Measurements from ENCODE around the gene KANSL3.

KANSL3 gene

DNA sequence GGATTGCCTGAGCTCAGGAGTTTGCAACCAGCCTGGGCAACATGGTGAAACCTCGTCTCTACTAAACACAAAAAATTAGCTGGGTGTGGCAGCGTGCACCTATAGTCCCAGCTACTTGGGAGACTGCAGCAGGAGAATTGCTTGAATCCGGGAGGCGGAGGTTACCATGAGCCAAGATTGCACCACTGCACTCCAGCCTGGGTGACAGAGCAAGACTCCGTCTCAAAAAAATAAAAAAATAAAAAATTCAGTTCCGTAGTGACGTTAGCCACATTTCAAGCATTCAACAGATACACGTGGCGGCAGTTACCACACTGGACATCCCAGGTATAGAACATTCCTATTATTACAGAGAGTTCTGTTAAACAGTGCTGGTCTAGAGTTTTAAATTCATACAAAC is 4.5 kb downstream of the KANSL3 start:
- ATAC-seq (ENCODE audit: low read depth), result no peak
- Histone ChIP-seq H3K27ac (ENCODE audit: poor library complexity, severe bottlenecking) (no peak overlapping the region), H3K4me3 (ENCODE audit: severe bottlenecking) (no peak overlapping the region), H3K36me3 (ENCODE audit: low read depth) (peaks cover 67% of the 10 kb centered on the region), H3K9me3 (ENCODE audit: severe bottlenecking) (no peaks in the 10 kb centered on the region), H3K27me3 (ENCODE audit: insufficient read depth, poor library complexity, severe bottlenecking) (no peaks in the 10 kb centered on the region), H3K4me1 (ENCODE audit: insufficient read depth, poor library complexity, severe bottlenecking) (peaks cover 8% of the 10 kb centered on the region)
- DNase-seq (ENCODE audit: low spot score), result no peak
- TF ChIP-seq CTCF (IDR thresholded peaks at IDR 0.05; ENCODE audit: poor library complexity, severe bottlenecking), result no peak

DNA sequence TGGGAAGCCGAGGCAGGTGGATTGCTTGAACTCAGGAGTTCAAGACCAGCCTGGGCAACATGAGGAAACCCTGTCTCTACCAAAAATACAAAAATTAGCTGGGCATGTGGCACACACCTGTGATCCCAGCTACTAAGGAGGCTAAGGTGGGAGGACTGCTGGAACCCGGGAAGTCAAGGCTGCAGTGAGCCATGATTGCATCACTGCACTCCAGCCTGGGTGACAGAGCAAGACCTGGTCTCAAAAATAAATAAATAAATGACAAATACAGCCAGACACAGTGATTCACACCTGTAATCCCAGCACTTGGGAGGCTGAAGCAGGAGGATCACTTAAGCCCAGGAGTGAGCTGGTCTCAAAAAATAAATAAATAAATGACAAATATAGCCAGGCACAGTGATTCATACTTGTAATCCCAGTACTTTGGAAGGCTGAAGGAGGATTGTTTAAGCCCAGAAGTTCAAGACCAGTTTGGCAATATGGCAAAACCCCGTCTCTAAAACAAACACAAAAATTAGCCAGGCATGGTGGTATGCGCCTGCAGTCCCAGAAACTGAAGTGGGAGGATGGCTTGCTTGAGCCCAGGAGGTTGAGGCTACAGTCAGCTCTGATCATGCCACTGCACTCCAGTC is 6.2 kb downstream of the KANSL3 start:
- DNase-seq (ENCODE audit: low spot score), result no peak
- ATAC-seq (ENCODE audit: low read depth), result no peak

GRCh38 chr2:96626553-96626942 is 11.6 kb downstream of the KANSL3 start:
- ATAC-seq (ENCODE audit: low read depth), result no peak
- H3K9me3 ChIP-seq (ENCODE audit: severe bottlenecking), result no peaks in the 10 kb centered on the region
- no peak overlapping the region for H3K4me3 ChIP-seq (ENCODE audit: severe bottlenecking)
- H3K36me3 ChIP-seq (ENCODE audit: low read depth), result peaks cover 68% of the 10 kb centered on the region
- TF ChIP-seq CTCF (IDR thresholded peaks at IDR 0.05; ENCODE audit: poor library complexity, severe bottlenecking), result no peak
- H3K4me1 ChIP-seq (ENCODE audit: insufficient read depth, poor library complexity, severe bottlenecking), result peaks cover 8% of the 10 kb centered on the region
- DNase-seq (ENCODE audit: low spot score), result no peak
- H3K27ac ChIP-seq (ENCODE audit: poor library complexity, severe bottlenecking), result peak overlapping the region; percentile 26
- no peaks in the 10 kb centered on the region for H3K27me3 ChIP-seq (ENCODE audit: insufficient read depth, poor library complexity, severe bottlenecking)

More for the DNA sequence above, 6.2 kb downstream of the KANSL3 start:
- no peaks in the 10 kb centered on the region for H3K9me3 ChIP-seq (ENCODE audit: severe bottlenecking)
- H3K4me3 ChIP-seq (ENCODE audit: severe bottlenecking), result no peak overlapping the region
- peaks cover 76% of the 10 kb centered on the region for H3K36me3 ChIP-seq (ENCODE audit: low read depth)
- TF ChIP-seq CTCF (IDR thresholded peaks at IDR 0.05; ENCODE audit: poor library complexity, severe bottlenecking), result no peak
- H3K27me3 ChIP-seq (ENCODE audit: insufficient read depth, poor library complexity, severe bottlenecking), result no peaks in the 10 kb centered on the region
- H3K4me1 ChIP-seq (ENCODE audit: insufficient read depth, poor library complexity, severe bottlenecking), result peaks cover 8% of the 10 kb centered on the region
- no peak overlapping the region for H3K27ac ChIP-seq (ENCODE audit: poor library complexity, severe bottlenecking)

DNA sequence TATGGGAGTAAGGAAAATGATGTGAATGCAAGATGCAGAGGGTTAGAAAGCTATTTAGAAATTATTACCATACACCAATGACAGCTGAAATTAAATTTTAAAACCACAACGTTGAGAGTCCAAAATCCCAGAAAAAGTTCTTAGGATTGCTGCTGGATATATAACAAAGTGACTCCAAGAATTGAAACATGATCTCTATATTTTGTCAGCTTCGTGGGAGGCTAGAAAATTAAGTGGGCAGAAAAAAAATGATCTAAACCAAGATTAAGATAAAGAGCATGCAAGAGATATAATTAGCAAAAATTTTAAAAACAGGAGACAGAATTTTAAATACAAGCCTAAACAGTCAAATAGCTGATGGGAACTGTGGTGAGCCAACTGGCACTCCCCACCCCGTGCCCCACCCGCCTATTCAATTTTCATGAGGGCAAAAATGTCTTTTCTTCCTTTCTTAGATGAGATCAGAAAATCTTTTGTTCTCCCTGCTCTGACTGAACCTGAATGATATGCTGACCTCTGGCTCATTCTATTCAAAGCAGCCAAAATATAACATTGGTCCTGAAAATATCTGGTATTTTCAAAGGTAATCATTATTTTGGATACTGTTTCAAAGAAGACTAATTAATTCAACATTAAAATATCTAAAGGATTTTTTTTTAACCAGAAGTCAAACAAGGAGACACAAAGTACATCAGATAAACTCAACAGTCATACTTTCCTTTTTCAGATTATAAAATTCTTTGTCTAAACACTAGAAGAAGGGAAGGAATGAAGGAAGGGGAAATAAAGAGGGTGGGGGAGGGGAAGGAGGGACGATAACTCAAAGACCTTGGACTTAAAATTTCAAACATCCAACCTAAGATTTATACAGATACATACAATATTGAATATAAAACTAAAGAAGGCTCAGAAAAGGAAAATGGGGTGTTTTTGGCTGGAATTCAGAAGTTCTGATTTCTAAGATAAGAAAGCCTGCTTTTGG is 12.2 kb downstream of the KANSL3 start:
- Histone ChIP-seq H3K36me3 (ENCODE audit: low read depth) (peaks cover 68% of the 10 kb centered on the region), H3K9me3 (ENCODE audit: severe bottlenecking) (no peaks in the 10 kb centered on the region), H3K27ac (ENCODE audit: poor library complexity, severe bottlenecking) (peak overlapping the region; percentile 26), H3K27me3 (ENCODE audit: insufficient read depth, poor library complexity, severe bottlenecking) (no peaks in the 10 kb centered on the region), H3K4me3 (ENCODE audit: severe bottlenecking) (no peak overlapping the region), H3K4me1 (ENCODE audit: insufficient read depth, poor library complexity, severe bottlenecking) (peaks cover 8% of the 10 kb centered on the region)
- ATAC-seq (ENCODE audit: low read depth), result peak; percentile 40; the same call in 2 of the 3 replicates
- TF ChIP-seq CTCF (IDR thresholded peaks at IDR 0.05; ENCODE audit: poor library complexity, severe bottlenecking), result no peak
- no peak for DNase-seq (ENCODE audit: low spot score)
